Activated CD4-positive, alpha-beta T cell treated with anti-CD3 and anti-CD28 coated beads for 36 hours (primary cell): Measurements from ENCODE around the gene MGAT5B. TPM values are rescaled to one million over a fixed set of nuclear protein-coding genes. Genes with fewer than 3 reads are reported as not detected.

Experiments used
- ATAC-seq: fragments of 200-7000 bp; cut with Tn5 transposase; one replicate; pipeline ENCODE4 v1.10.0; 2021; ENCODE audit warnings: mild to moderate bottlenecking, moderate library complexity
- CTCF ChIA-PET: fragments of 350-600 bp; sonication (Branson Sonifier 250); formaldehyde crosslinking; loops from one replicate; lab custom pipeline; 2021; ENCODE audit warnings: antibody characterized with exemption; lab: Charles Lee
- POLR2A ChIA-PET: fragments of 350-600 bp; sonication (Branson Sonifier 250); formaldehyde crosslinking; loops from one replicate; lab custom pipeline; 2021; ENCODE audit warnings: antibody characterized with exemption, inconsistent platforms; lab: Charles Lee
- DNase-seq: peaks from one replicate; pipeline ENCODE4 v3.0.0-alpha.2; 2020
- H3K27ac Mint-ChIP-seq: one replicate; pipeline ENCODE4 v1.8.0; 2021; ENCODE audit warnings: mixed read lengths
- H3K27me3 Mint-ChIP-seq: one replicate; pipeline ENCODE4 v1.8.0; 2021; ENCODE audit warnings: mixed read lengths
- H3K36me3 Mint-ChIP-seq: one replicate; pipeline ENCODE4 v1.8.0; 2021; ENCODE audit warnings: low read depth, mixed read lengths
- H3K4me1 Mint-ChIP-seq: one replicate; pipeline ENCODE4 v1.8.0; 2021; ENCODE audit warnings: mixed read lengths
- H3K4me3 Mint-ChIP-seq: one replicate; pipeline ENCODE4 v1.8.0; 2021; ENCODE audit warnings: mild to moderate bottlenecking, moderate library complexity, mixed read lengths
- H3K9me3 Mint-ChIP-seq: one replicate; pipeline ENCODE4 v1.8.0; 2021; ENCODE audit warnings: low read depth, mixed read lengths
- intact Hi-C, 2 experiments: fragments of 100-400 bp; cut with DNase I in 1 of 2; cut with micrococcal nuclease in 1 of 2; formaldehyde crosslinking; loops; one replicate each; pipeline versions ENCODE4 v1.14.2 to v1.15.1; 2022 to 2024; cut with DNase I, micrococcal nuclease
- total RNA-seq, 2 experiments: library from RNA; stranded (reverse); gene quantifications; one replicate each; pipeline ENCODE4 v1.2.3, GENCODE V29; 2021

MGAT5B gene
- total RNA-seq, 2 experiments from 2014 or later: not detected

DNA sequence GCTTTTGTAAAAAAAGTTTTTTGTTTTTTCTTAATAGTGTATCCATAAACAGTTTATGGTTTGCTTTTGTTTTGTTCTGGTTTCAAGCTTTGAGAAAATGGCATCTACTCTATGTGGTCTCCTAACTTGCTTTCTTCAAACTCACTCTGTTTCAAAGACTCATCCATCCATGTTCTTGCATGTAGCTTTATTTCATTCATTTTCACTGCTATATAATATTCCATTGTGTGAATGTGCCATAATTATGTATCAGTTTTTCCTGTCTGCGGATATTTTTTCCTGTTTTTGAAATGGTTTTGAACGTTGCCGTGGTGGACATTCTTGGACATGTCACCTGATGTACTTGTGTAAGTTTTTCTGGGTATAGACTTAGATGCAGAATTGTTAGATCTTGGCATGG is 39.1 kb downstream of the MGAT5B start:
- Mint-ChIP-seq H3K27me3 (no peaks in the 10 kb centered on the region), H3K4me1 (no peaks in the 10 kb centered on the region), H3K36me3 (no peaks in the 10 kb centered on the region), H3K4me3 (no peak overlapping the region), H3K27ac (no peak overlapping the region), H3K9me3 (no peaks in the 10 kb centered on the region)
- no peak for DNase-seq
- intact Hi-C loops: no loop called here
- POLR2A ChIA-PET: no interaction called here
- no peak for ATAC-seq
- CTCF ChIA-PET: no interaction called here

GRCh38 chr17:76909971-76910760 is 42.0 kb downstream of the MGAT5B start:
- H3K36me3 Mint-ChIP-seq: no peaks in the 10 kb centered on the region
- H3K4me3 Mint-ChIP-seq: no peak overlapping the region
- no peaks in the 10 kb centered on the region for H3K4me1 Mint-ChIP-seq
- intact Hi-C loops: loop anchor here in 1 of 2 experiments (10.0 kb wide), 1 partner anchor 75 kb away; no protein-coding TSS in a partner anchor
- ChIA-PET POLR2A (no interaction called here), CTCF (interaction anchor here (0.6 kb wide), 1 partner anchor 311 kb away, joined by 3 read pairs; no protein-coding TSS in a partner anchor)
- no peaks in the 10 kb centered on the region for H3K27me3 Mint-ChIP-seq
- no peak overlapping the region for H3K27ac Mint-ChIP-seq
- H3K9me3 Mint-ChIP-seq: no peaks in the 10 kb centered on the region
- peak; percentile 68 for DNase-seq
- peak; percentile 42 for ATAC-seq

DNA sequence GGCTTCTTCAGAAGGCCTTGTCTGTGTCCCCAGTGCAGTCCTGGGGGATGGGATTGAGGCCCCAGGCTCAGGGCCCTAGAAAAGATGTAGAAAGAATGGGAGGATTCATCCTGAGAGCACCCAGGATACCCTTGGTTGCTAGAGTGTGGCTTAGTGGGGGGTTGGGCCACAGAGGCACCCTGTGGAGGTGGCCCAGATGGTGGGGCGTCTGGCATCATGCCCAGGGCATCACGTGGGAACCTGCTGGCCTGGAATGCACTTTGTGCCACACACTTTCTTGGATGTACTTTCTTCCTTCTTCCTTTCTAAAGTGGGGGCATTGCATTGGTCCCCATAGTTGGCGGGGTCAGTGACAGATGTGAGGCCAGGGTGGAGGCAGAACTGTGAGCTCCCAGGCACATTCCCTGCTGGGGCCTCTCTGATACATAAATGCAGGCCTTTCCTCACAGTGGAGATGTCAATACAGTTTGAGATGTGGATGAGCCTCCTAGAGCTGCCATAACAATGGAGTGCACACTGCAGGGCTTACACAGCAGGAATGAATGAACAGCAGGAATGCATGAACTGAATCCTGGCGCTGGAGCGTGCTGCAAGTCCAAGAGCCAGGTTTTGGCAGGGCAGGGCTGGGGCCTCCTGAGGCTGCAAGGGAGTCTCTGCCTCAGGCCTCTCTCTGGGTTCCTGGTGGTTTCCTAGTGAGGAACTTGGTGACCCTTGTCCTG is 43.3 kb downstream of the MGAT5B start:
- intact Hi-C loops: loop anchor here in 1 of 2 experiments (10.0 kb wide), 1 partner anchor 73 kb away; no protein-coding TSS in a partner anchor
- H3K36me3 Mint-ChIP-seq: no peaks in the 10 kb centered on the region
- ATAC-seq (no peak), DNase-seq (no peak)
- no peaks in the 10 kb centered on the region for H3K9me3 Mint-ChIP-seq
- H3K4me1 Mint-ChIP-seq: no peaks in the 10 kb centered on the region
- H3K27ac Mint-ChIP-seq: no peak overlapping the region
- H3K4me3 Mint-ChIP-seq: no peak overlapping the region
- ChIA-PET CTCF (no interaction called here), POLR2A (no interaction called here)
- no peaks in the 10 kb centered on the region for H3K27me3 Mint-ChIP-seq

GRCh38 chr17:76912421-76913164 is 44.4 kb downstream of the MGAT5B start:
- Mint-ChIP-seq H3K9me3 (no peaks in the 10 kb centered on the region), H3K4me3 (no peak overlapping the region), H3K27ac (no peak overlapping the region), H3K36me3 (no peaks in the 10 kb centered on the region), H3K27me3 (no peaks in the 10 kb centered on the region), H3K4me1 (no peaks in the 10 kb centered on the region)
- ChIA-PET CTCF (no interaction called here), POLR2A (no interaction called here)
- DNase-seq (no peak), ATAC-seq (no peak)
- intact Hi-C loops: loop anchor here in 1 of 2 experiments (10.0 kb wide), 1 partner anchor 72 kb away; no protein-coding TSS in a partner anchor

DNA sequence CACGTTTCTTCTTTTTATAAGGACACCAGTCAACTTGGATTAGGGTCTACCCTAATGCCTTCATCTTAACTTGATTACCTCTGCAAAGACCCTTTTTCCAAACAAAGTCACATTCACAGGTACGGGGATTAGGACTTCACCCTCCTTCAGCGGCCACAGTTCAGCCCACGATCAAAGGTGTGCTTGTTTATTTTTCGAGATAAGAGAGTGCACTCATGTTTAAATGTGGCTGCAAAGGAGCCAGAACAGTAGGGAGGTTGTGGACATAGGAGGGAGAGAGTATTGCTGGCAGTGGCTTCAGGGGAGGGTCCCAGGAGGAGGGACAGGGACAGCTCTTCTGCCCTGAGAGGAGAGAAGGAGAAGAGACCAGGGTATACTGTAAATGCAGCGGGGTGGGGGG is 46.7 kb downstream of the MGAT5B start:
- Mint-ChIP-seq H3K27ac (no peak overlapping the region), H3K27me3 (no peaks in the 10 kb centered on the region), H3K4me1 (no peaks in the 10 kb centered on the region), H3K36me3 (no peaks in the 10 kb centered on the region), H3K9me3 (no peaks in the 10 kb centered on the region), H3K4me3 (no peak overlapping the region)
- POLR2A ChIA-PET: no interaction called here
- CTCF ChIA-PET: no interaction called here
- no peak for ATAC-seq
- no peak for DNase-seq
- intact Hi-C loops: loop anchor here in 1 of 2 experiments (10.0 kb wide), 1 partner anchor 70 kb away; no protein-coding TSS in a partner anchor

DNA sequence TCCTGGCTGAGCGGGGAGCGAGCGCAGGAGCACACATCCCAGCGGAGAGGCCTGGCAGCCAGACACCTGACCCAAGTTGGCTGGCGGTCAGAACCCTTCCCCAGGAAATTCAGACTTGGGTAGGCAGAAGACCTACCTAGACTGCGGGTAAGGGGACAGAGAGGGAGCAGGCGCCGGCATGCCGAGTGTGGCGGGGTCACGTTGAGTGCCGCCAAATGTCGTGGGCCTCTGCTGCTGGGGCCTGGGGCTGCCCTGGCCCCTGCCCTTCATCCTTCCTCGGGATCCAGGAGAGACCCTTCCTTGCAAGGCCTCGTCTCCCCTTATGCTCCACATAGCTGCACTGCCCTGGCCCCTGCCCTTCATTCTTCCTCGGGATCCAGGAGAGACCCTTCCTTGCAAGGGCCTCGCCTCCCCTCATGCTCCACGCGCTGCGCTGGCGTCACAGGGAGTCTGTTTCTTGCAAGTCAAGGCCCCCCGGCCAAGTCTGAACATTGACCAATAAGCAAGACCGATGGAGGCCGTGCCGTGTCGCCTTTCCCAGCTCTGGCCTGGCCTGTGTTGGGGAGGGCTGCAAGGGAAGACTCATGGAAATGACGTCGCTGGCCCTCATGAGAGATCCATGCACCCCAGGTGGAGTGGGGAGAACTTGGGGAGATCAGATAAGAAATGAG is 47.8 kb downstream of the MGAT5B start:
- Mint-ChIP-seq H3K9me3 (no peaks in the 10 kb centered on the region), H3K27ac (no peak overlapping the region), H3K36me3 (no peaks in the 10 kb centered on the region), H3K4me1 (no peaks in the 10 kb centered on the region), H3K4me3 (no peak overlapping the region), H3K27me3 (no peaks in the 10 kb centered on the region)
- DNase-seq (no peak), ATAC-seq (no peak)
- intact Hi-C loops: loop anchor here in 1 of 2 experiments (10.0 kb wide), 1 partner anchor 69 kb away; no protein-coding TSS in a partner anchor
- POLR2A ChIA-PET: no interaction called here
- CTCF ChIA-PET: no interaction called here

DNA sequence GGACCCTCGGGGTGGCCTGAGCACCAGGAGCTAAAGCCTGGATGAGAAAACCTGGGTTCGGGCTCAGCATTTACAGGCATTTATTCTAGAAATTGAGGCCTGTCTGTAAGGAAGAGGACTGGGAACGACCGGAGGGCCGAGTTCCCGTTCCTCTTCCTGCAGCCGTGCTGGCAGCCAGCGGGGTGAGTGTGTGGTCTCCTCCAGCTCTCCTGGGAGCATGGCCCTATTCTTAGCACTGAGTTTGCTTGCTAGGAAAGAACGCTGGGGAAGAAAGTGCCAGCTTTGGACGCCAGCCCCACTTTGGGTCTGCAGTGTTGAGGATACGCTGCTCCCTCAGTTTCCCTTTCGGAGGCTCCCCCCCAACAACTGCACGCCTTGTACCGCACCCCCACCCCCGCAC is 49.6 kb downstream of the MGAT5B start:
- H3K27ac Mint-ChIP-seq: no peak overlapping the region
- H3K36me3 Mint-ChIP-seq: no peaks in the 10 kb centered on the region
- intact Hi-C loops: loop anchor here in 1 of 2 experiments (10.0 kb wide), 1 partner anchor 67 kb away; no protein-coding TSS in a partner anchor
- H3K4me3 Mint-ChIP-seq: no peak overlapping the region
- POLR2A ChIA-PET: no interaction called here
- CTCF ChIA-PET: interaction anchor here (0.8 to 0.9 kb wide), 2 partner anchors 34 to 138 kb away, joined by 3 to 4 read pairs; no protein-coding TSS in a partner anchor
- no peaks in the 10 kb centered on the region for H3K9me3 Mint-ChIP-seq
- no peaks in the 10 kb centered on the region for H3K4me1 Mint-ChIP-seq
- H3K27me3 Mint-ChIP-seq: no peaks in the 10 kb centered on the region
- no peak for DNase-seq
- no peak for ATAC-seq

GRCh38 chr17:76918811-76919210 is 50.6 kb downstream of the MGAT5B start:
- POLR2A ChIA-PET: no interaction called here
- H3K9me3 Mint-ChIP-seq: no peaks in the 10 kb centered on the region
- no peak overlapping the region for H3K27ac Mint-ChIP-seq
- CTCF ChIA-PET: interaction anchor here (0.8 to 0.9 kb wide), 2 partner anchors 35 to 137 kb away, joined by 3 to 4 read pairs; no protein-coding TSS in a partner anchor
- ATAC-seq (no peak), DNase-seq (no peak)
- intact Hi-C loops: loop anchor here in 1 of 2 experiments (10.0 kb wide), 1 partner anchor 66 kb away; no protein-coding TSS in a partner anchor
- no peaks in the 10 kb centered on the region for H3K36me3 Mint-ChIP-seq
- no peaks in the 10 kb centered on the region for H3K27me3 Mint-ChIP-seq
- H3K4me1 Mint-ChIP-seq: no peaks in the 10 kb centered on the region
- H3K4me3 Mint-ChIP-seq: no peak overlapping the region

- intact Hi-C loops: no loop called here
- Mint-ChIP-seq H3K27ac (no peak overlapping the region), H3K36me3 (no peaks in the 10 kb centered on the region), H3K27me3 (no peaks in the 10 kb centered on the region), H3K4me3 (no peak overlapping the region), H3K4me1 (no peaks in the 10 kb centered on the region), H3K9me3 (no peaks in the 10 kb centered on the region)
- POLR2A ChIA-PET: no interaction called here
- DNase-seq (no peak), ATAC-seq (no peak)
- CTCF ChIA-PET: no interaction called here
Observed at GRCh38 chr17:76920364-76921139, 52.3 kb downstream of the MGAT5B start.

DNA sequence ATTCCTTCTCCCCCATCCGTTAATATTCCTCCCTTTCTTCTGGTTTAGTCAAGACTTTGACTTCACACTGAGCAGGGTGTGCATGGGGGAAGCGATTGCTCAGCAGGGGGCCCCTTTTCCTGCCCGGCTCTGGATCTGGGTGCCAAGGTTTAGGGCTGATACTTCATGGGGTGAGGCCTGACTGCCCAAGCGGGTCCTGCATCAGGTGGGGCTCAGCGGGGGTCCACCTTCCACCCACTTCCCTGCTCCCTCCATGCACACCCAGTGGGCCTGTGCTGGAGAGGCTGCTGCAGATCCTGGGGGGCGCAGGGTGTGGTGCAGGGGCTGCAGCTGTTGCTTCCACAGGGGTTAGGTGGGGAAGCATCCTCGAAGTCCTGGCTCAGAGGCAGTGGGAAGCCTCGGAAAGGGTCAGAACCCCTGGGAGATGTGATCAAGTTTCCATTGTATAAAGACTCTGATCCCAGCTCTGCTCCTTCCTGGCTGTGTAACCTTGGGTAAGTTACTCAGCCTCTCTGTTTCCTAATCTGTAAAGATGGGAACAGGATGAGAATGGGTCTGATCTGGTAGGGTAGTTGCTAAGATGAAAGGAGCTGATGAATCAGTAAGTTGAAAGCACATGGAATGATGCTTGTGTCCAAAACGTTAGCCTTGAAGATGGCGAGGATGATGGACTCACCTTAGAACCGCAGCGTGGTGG is 53.3 kb downstream of the MGAT5B start:
- CTCF ChIA-PET: no interaction called here
- H3K4me1 Mint-ChIP-seq: no peaks in the 10 kb centered on the region

More for the DNA sequence above, 53.3 kb downstream of the MGAT5B start:
- DNase-seq (no peak), ATAC-seq (no peak)
- H3K27ac Mint-ChIP-seq: no peak overlapping the region
- H3K9me3 Mint-ChIP-seq: no peaks in the 10 kb centered on the region
- H3K4me3 Mint-ChIP-seq: no peak overlapping the region
- no peaks in the 10 kb centered on the region for H3K27me3 Mint-ChIP-seq
- intact Hi-C loops: no loop called here
- POLR2A ChIA-PET: no interaction called here
- H3K36me3 Mint-ChIP-seq: no peaks in the 10 kb centered on the region
